Measurements from ENCODE around the gene ARHGAP1. TPM values are rescaled to one million over a fixed set of nuclear protein-coding genes. Genes with fewer than 3 reads are reported as not detected.

Gene ARHGAP1
- polyA plus RNA-seq, 2 of the 4 experiments (the other 2 are of a cell fraction) = 17.2 to 35.2 TPM

GRCh38 chr11:46675288-46675851 is 25.0 kb downstream of the ARHGAP1 start:
- FAIRE-seq (no peak), DNase-seq (ENCODE audit: low read depth in 1 of 2, low spot score in 1 of 2) (peak; percentile 52), ATAC-seq (peak; percentile 51 to 67)
- Histone ChIP-seq H3K4me1 (peaks cover 15% of the 10 kb centered on the region), H3K9me3 (no peaks in the 10 kb centered on the region), H3K4me3 (no peak overlapping the region), H3K4me2 (peak overlapping the region; percentile 17), H3K27ac (peak overlapping the region; percentile 12 to 77; a peak in 4 of 6 replicates)
- ChIA-PET CTCF (interaction anchor here (1.8 to 2.4 kb wide), 3 partner anchors 12 to 286 kb away, joined by 4 to 9 read pairs (median 5); no protein-coding TSS in a partner anchor), POLR2A (interaction anchor here (0.8 kb wide), 1 partner anchor 26 kb away, joined by 4 read pairs; the partner anchor contains the start of gene ZNF408)
- 36% methylated on average over 4 of the region's 4 CpGs for WGBS (ENCODE audit: missing lambda C conversion rate)
- TF ChIP-seq E2F6 (IDR thresholded peaks at IDR 0.05; ENCODE audit: borderline replicate concordance, low read depth) (no peak), FOSL2 (IDR thresholded peaks at IDR 0.05) (no peak), FOSL2 (CRISPR knock-in tag; IDR thresholded peaks at IDR 0.05) (0 out of 2 replicates have a peak, but pooled peaks have one; percentile 9), USF2 (IDR thresholded peaks at IDR 0.05) (peak; percentile 76), SMC3 (IDR thresholded peaks at IDR 0.05) (no peak), POLR2AphosphoS2 (conservative IDR thresholded peaks at IDR 0.05; ENCODE audit: low read length) (0 out of 2 replicates have a peak, but pooled peaks have one; percentile 54), ZSCAN20 (CRISPR knock-in tag; IDR thresholded peaks at IDR 0.05) (no peak), FOSB (CRISPR knock-in tag; IDR thresholded peaks at IDR 0.05) (no peak), ZFP36 (IDR thresholded peaks at IDR 0.05; ENCODE audit: borderline replicate concordance, partially characterized antibody) (no peak), CEBPB (IDR thresholded peaks at IDR 0.05) (0 out of 4 replicates have a peak, but pooled peaks of 1 of the 2 experiments have one; percentile 40), RAD21 (conservative IDR thresholded peaks at IDR 0.05 in 1 of 2, IDR thresholded peaks at IDR 0.05 in 1 of 2) (no peak), CHD4 (IDR thresholded peaks at IDR 0.05; ENCODE audit: borderline replicate concordance) (no peak)

GRCh38 chr11:46674463-46675287 is 25.7 kb downstream of the ARHGAP1 start:
- Histone ChIP-seq H3K9me3 (no peaks in the 10 kb centered on the region), H3K27ac (peak overlapping the region; percentile 12 to 77; a peak in 4 of 6 replicates), H3K4me3 (no peak overlapping the region), H3K4me2 (peak overlapping the region; percentile 17), H3K4me1 (peaks cover 15% of the 10 kb centered on the region)
- FAIRE-seq (no peak), ATAC-seq (peak in 1 of 2 experiments; percentile 18; a peak in 3 of 6 replicates), DNase-seq (ENCODE audit: low read depth in 1 of 2, low spot score in 1 of 2) (no peak)
- ChIA-PET CTCF (interaction anchor here (0.7 to 2.4 kb wide), 4 partner anchors 10 to 285 kb away, joined by 3 to 9 read pairs (median 4); no protein-coding TSS in a partner anchor), POLR2A (interaction anchor here (0.8 kb wide), 1 partner anchor 26 kb away, joined by 4 read pairs; the partner anchor contains the start of gene ZNF408)
- WGBS (ENCODE audit: missing lambda C conversion rate) = 79% methylated on average over 12 of the region's 12 CpGs
- TF ChIP-seq RCOR1 (IDR thresholded peaks at IDR 0.05; ENCODE audit: low read depth, low read length) = no peak

GRCh38 chr11:46673713-46674462 is 26.5 kb downstream of the ARHGAP1 start:
- no peak overlapping the region for H3K27ac ChIP-seq
- TF ChIP-seq SMC3 (IDR thresholded peaks at IDR 0.05) = no peak
- no peak for TF ChIP-seq POLR2AphosphoS2 (conservative IDR thresholded peaks at IDR 0.05; ENCODE audit: low read length)
- TF ChIP-seq EHF (CRISPR knock-in tag; IDR thresholded peaks at IDR 0.05) = no peak
- no peak for TF ChIP-seq ZFP36 (IDR thresholded peaks at IDR 0.05; ENCODE audit: borderline replicate concordance, partially characterized antibody)
- TF ChIP-seq MAZ (IDR thresholded peaks at IDR 0.05; ENCODE audit: borderline replicate concordance, low read depth, low read length) = no peak
- TF ChIP-seq KDM1A (IDR thresholded peaks at IDR 0.05; ENCODE audit: low read depth) = no peak
- no peak for TF ChIP-seq PHF8 (IDR thresholded peaks at IDR 0.05; ENCODE audit: borderline replicate concordance, low read depth)
- no peak for TF ChIP-seq HMGXB4 (CRISPR knock-in tag; IDR thresholded peaks at IDR 0.05; ENCODE audit: borderline replicate concordance)
- TF ChIP-seq EHMT2 (IDR thresholded peaks at IDR 0.05; ENCODE audit: low read depth) = no peak
- no peak for TF ChIP-seq CBX2 (IDR thresholded peaks at IDR 0.05; ENCODE audit: borderline replicate concordance, low read depth)
- no peak for TF ChIP-seq RAD21 (conservative IDR thresholded peaks at IDR 0.05 in 1 of 2, IDR thresholded peaks at IDR 0.05 in 1 of 2)

More at GRCh38 chr11:46673713-46674462, 26.5 kb downstream of the ARHGAP1 start:
- ATAC-seq = no peak
- no peak for FAIRE-seq
- Histone ChIP-seq H3K4me3 (no peak overlapping the region), H3K4me1 (peaks cover 15% of the 10 kb centered on the region), H3K9me3 (no peaks in the 10 kb centered on the region), H3K4me2 (no peak overlapping the region)
- 86% methylated on average over 4 of the region's 6 CpGs for WGBS (ENCODE audit: missing lambda C conversion rate)
- no peak for DNase-seq (ENCODE audit: low read depth in 1 of 2, low spot score in 1 of 2)
- ChIA-PET CTCF (interaction anchor here (1.8 to 2.4 kb wide), 3 partner anchors 11 to 284 kb away, joined by 4 to 9 read pairs (median 5); no protein-coding TSS in a partner anchor), POLR2A (no interaction called here)
